Measurements from ENCODE around the gene DUSP1.

DUSP1 gene

GRCh38 chr5:172756764-172757393, 14.1 kb downstream of the DUSP1 start:
- Histone ChIP-seq H3K4me3 (ENCODE audit: insufficient read length, low read depth) (no peak overlapping the region), H3K9ac (ENCODE audit: insufficient read length, low read depth) (no peak overlapping the region), H3K9me3 (ENCODE audit: insufficient read depth, low read length) (no peaks in the 10 kb centered on the region), H3K27me3 (ENCODE audit: insufficient read depth, insufficient read length) (no peaks in the 10 kb centered on the region), H3K36me3 (ENCODE audit: insufficient read depth, insufficient read length, low read length) (no peaks in the 10 kb centered on the region), H3K4me1 (ENCODE audit: insufficient read depth, insufficient read length) (peaks cover 3% of the 10 kb centered on the region)
- no peak for DNase-seq (ENCODE audit: low read depth, low spot score)
- TF ChIP-seq YY1 (IDR thresholded peaks at IDR 0.05; ENCODE audit: insufficient read depth, insufficient read length), result no peak
- no peak for TF ChIP-seq ZNF274 (IDR thresholded peaks at IDR 0.05; ENCODE audit: low read depth, low read length)
- no peak for TF ChIP-seq SUZ12 (IDR thresholded peaks at IDR 0.05; ENCODE audit: extremely low read depth, insufficient read depth, insufficient read length)

- TF ChIP-seq ZNF274 (IDR thresholded peaks at IDR 0.05; ENCODE audit: low read depth, low read length) (no peak), SUZ12 (IDR thresholded peaks at IDR 0.05; ENCODE audit: extremely low read depth, insufficient read depth, insufficient read length) (no peak), YY1 (IDR thresholded peaks at IDR 0.05; ENCODE audit: insufficient read depth, insufficient read length) (no peak)
- H3K9me3 ChIP-seq (ENCODE audit: insufficient read depth, low read length), result no peaks in the 10 kb centered on the region
- H3K27me3 ChIP-seq (ENCODE audit: insufficient read depth, insufficient read length), result no peaks in the 10 kb centered on the region
- no peak overlapping the region for H3K9ac ChIP-seq (ENCODE audit: insufficient read length, low read depth)
- H3K4me1 ChIP-seq (ENCODE audit: insufficient read depth, insufficient read length), result peaks cover 3% of the 10 kb centered on the region
- H3K36me3 ChIP-seq (ENCODE audit: insufficient read depth, insufficient read length, low read length), result no peaks in the 10 kb centered on the region
- no peak overlapping the region for H3K4me3 ChIP-seq (ENCODE audit: insufficient read length, low read depth)
- DNase-seq (ENCODE audit: low read depth, low spot score), result no peak
These were observed 16.2 kb downstream of the DUSP1 start for GRCh38 chr5:172754596-172755356.

GRCh38 chr5:172753101-172753500, 17.9 kb downstream of the DUSP1 start:
- Histone ChIP-seq H3K9me3 (ENCODE audit: insufficient read depth, low read length) (no peaks in the 10 kb centered on the region), H3K4me3 (ENCODE audit: insufficient read length, low read depth) (no peak overlapping the region), H3K4me1 (ENCODE audit: insufficient read depth, insufficient read length) (peaks cover 3% of the 10 kb centered on the region), H3K27me3 (ENCODE audit: insufficient read depth, insufficient read length) (no peaks in the 10 kb centered on the region), H3K9ac (ENCODE audit: insufficient read length, low read depth) (no peak overlapping the region), H3K36me3 (ENCODE audit: insufficient read depth, insufficient read length, low read length) (no peaks in the 10 kb centered on the region)
- no peak for DNase-seq (ENCODE audit: low read depth, low spot score)
- no peak for TF ChIP-seq ZNF274 (IDR thresholded peaks at IDR 0.05; ENCODE audit: low read depth, low read length)
- no peak for TF ChIP-seq YY1 (IDR thresholded peaks at IDR 0.05; ENCODE audit: insufficient read depth, insufficient read length)
- TF ChIP-seq SUZ12 (IDR thresholded peaks at IDR 0.05; ENCODE audit: extremely low read depth, insufficient read depth, insufficient read length), result no peak

DNA sequence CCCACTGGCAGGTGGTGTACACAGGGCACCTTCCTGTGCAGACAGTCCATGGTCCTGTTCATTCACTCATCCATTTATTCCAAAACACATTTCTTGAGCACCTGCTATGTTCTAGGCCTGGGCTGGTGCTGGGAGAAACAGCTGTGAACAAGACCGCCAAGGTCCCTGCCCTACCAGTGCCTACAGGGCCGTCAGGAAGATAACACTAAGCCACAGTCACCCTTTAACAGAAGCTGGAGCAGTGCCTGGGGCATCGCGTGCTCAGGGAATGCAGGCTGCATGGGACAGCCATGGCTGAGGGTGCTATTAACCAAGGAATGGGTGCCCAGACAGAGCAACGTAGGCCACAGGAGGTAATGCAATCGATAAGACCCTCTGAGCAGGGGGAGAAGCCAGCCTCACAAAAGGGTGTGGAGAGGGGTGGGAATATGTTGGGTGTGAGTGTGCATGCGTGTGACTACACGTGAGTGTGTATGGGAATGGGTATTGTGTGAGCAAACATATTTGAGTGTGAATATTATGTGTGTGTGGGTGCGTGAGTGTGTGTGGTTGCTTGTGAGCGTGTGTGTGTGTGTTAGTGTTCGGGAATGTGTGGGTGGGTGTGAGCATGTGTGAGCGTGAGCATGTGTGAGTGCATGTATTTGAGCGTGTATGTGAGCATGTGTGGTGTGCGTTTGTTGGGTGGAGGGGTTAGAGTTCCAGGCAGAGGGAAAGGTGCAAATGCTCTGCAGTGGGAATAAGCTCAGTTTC, 19.1 kb downstream of the DUSP1 start:
- no peak for DNase-seq (ENCODE audit: low read depth, low spot score)
- H3K4me1 ChIP-seq (ENCODE audit: insufficient read depth, insufficient read length), result no peaks in the 10 kb centered on the region
- H3K4me3 ChIP-seq (ENCODE audit: insufficient read length, low read depth), result no peak overlapping the region
- TF ChIP-seq YY1 (IDR thresholded peaks at IDR 0.05; ENCODE audit: insufficient read depth, insufficient read length) (no peak), ZNF274 (IDR thresholded peaks at IDR 0.05; ENCODE audit: low read depth, low read length) (no peak), SUZ12 (IDR thresholded peaks at IDR 0.05; ENCODE audit: extremely low read depth, insufficient read depth, insufficient read length) (no peak)
- peaks cover 6% of the 10 kb centered on the region; the same call in 1 of the 2 replicates for H3K9me3 ChIP-seq (ENCODE audit: insufficient read depth, low read length)
- no peaks in the 10 kb centered on the region for H3K36me3 ChIP-seq (ENCODE audit: insufficient read depth, insufficient read length, low read length)
- no peaks in the 10 kb centered on the region for H3K27me3 ChIP-seq (ENCODE audit: insufficient read depth, insufficient read length)
- no peak overlapping the region for H3K9ac ChIP-seq (ENCODE audit: insufficient read length, low read depth)

DNA sequence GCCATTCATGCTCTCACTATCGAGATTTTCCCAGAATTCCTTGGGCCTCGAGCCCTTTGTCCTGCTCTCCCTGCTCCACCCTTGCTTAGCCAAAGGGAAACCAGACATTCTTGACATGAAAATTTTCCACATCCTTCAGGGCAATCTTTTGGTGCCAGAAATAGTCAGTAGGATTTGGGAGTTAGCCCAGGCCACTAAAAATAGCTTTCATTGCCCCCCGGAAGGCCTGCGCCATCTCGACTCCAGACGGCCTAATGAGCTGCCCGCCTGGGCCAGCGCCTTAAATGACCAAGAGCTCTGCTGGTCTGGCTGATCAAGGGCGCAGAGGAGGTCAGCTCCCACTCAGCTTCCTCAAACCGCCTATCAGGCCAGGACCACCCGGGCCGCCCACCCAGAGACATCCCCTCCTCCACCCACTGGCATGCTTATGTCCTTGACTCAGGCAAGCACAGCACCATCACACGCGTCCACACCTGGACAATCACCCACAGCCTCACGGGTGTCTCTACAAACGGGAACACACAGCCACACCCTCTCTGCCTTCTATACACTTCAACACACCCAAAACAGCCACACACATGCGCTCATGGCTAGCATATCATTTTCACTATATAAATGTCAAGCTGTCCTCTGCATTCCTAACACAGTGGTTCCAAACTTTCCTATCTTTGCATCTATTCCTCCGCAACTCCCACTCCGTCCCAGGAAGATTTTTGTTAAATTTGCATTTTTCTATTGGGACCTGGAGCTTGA, 20.9 kb downstream of the DUSP1 start:
- H3K4me1 ChIP-seq (ENCODE audit: insufficient read depth, insufficient read length), result no peaks in the 10 kb centered on the region
- peaks cover 6% of the 10 kb centered on the region for H3K9me3 ChIP-seq (ENCODE audit: insufficient read depth, low read length)
- H3K4me3 ChIP-seq (ENCODE audit: insufficient read length, low read depth), result no peak overlapping the region
- no peak for DNase-seq (ENCODE audit: low read depth, low spot score)
- H3K27me3 ChIP-seq (ENCODE audit: insufficient read depth, insufficient read length), result no peaks in the 10 kb centered on the region
- TF ChIP-seq YY1 (IDR thresholded peaks at IDR 0.05; ENCODE audit: insufficient read depth, insufficient read length) (no peak), ZNF274 (IDR thresholded peaks at IDR 0.05; ENCODE audit: low read depth, low read length) (no peak), SUZ12 (IDR thresholded peaks at IDR 0.05; ENCODE audit: extremely low read depth, insufficient read depth, insufficient read length) (no peak)
- no peak overlapping the region for H3K9ac ChIP-seq (ENCODE audit: insufficient read length, low read depth)
- H3K36me3 ChIP-seq (ENCODE audit: insufficient read depth, insufficient read length, low read length), result no peaks in the 10 kb centered on the region

- DNase-seq (ENCODE audit: low read depth, low spot score), result no peak
- Histone ChIP-seq H3K4me1 (ENCODE audit: insufficient read depth, insufficient read length) (no peaks in the 10 kb centered on the region), H3K27me3 (ENCODE audit: insufficient read depth, insufficient read length) (no peaks in the 10 kb centered on the region), H3K9me3 (ENCODE audit: insufficient read depth, low read length) (peaks cover 6% of the 10 kb centered on the region), H3K36me3 (ENCODE audit: insufficient read depth, insufficient read length, low read length) (no peaks in the 10 kb centered on the region), H3K9ac (ENCODE audit: insufficient read length, low read depth) (no peak overlapping the region), H3K4me3 (ENCODE audit: insufficient read length, low read depth) (no peak overlapping the region)
- TF ChIP-seq YY1 (IDR thresholded peaks at IDR 0.05; ENCODE audit: insufficient read depth, insufficient read length) (no peak), ZNF274 (IDR thresholded peaks at IDR 0.05; ENCODE audit: low read depth, low read length) (no peak), SUZ12 (IDR thresholded peaks at IDR 0.05; ENCODE audit: extremely low read depth, insufficient read depth, insufficient read length) (no peak)
These were observed 21.9 kb downstream of the DUSP1 start for GRCh38 chr5:172749076-172749475.

Data from NT2/D1 (cell line).